ENCODE measurements around the gene INHBE.
"Not testable (repeated sequence)": the region's sequence is repeated elsewhere in the genome, so short reads cannot be mapped to it uniquely, and the experiment has no call there.

Gene INHBE

GRCh38 chr12:57441846-57442427 lies 13.2 kb upstream of the INHBE start:
- DNase-seq = no peak

- DNase-seq = not testable (repeated sequence)
Observed at GRCh38 chr12:57444337-57444736, 10.8 kb upstream of the INHBE start.

GRCh38 chr12:57444744-57445143 lies 10.4 kb upstream of the INHBE start:
- no peak for DNase-seq

GRCh38 chr12:57446292-57446960 lies 8.7 kb upstream of the INHBE start:
- DNase-seq = no peak

- no peak for DNase-seq
Observed at GRCh38 chr12:57448669-57449068, 6.4 kb upstream of the INHBE start.

- DNase-seq = no peak
Observed at GRCh38 chr12:57449375-57449774, 5.7 kb upstream of the INHBE start.

GRCh38 chr12:57450057-57450456 lies 5.0 kb upstream of the INHBE start:
- DNase-seq = no peak

- no peak for DNase-seq
Observed at GRCh38 chr12:57451233-57451778, 3.8 kb upstream of the INHBE start.

GRCh38 chr12:57452181-57452936 lies 2.7 kb upstream of the INHBE start:
- DNase-seq = no peak

GRCh38 chr12:57452937-57453509 lies 2.1 kb upstream of the INHBE start:
- DNase-seq = no peak

GRCh38 chr12:57454213-57454565 lies 918 bp upstream of the INHBE start:
- DNase-seq = no peak

- no peak for DNase-seq
Observed at GRCh38 chr12:57455374-57456144, 452 bp downstream of the INHBE start.

- DNase-seq = peak; percentile 28
Observed at GRCh38 chr12:57456145-57456700, 1.1 kb downstream of the INHBE start.

GRCh38 chr12:57456737-57457490 lies 1.8 kb downstream of the INHBE start:
- DNase-seq = no peak

GRCh38 chr12:57458665-57459054 lies 3.6 kb downstream of the INHBE start:
- DNase-seq = no peak

GRCh38 chr12:57459055-57459749 lies 4.1 kb downstream of the INHBE start:
- DNase-seq = peak; percentile 88

- DNase-seq = no peak
Observed at GRCh38 chr12:57459750-57460467, 4.8 kb downstream of the INHBE start, which contains the start of gene GLI1. Gene GLI1 (plus strand): TSS chr12:57459785. CDS start chr12:57463692, 3,907 bp downstream.

GRCh38 chr12:57460468-57460784 lies 5.3 kb downstream of the INHBE start:
- no peak for DNase-seq

GRCh38 chr12:57460841-57461275 lies 5.8 kb downstream of the INHBE start:
- no peak for DNase-seq

GRCh38 chr12:57461276-57461916 lies 6.3 kb downstream of the INHBE start:
- no peak for DNase-seq
